Neutrophil (primary cell): ENCODE measurements around the gene MIB2.

Source experiments
- H3K27ac ChIP-seq: fragments of 200-600 bp; sonication (generic); 2 replicates; pipeline ENCODE4 v1.5.1; 2016; ENCODE audit warnings: mild to moderate bottlenecking, moderate library complexity
- H3K27me3 ChIP-seq: fragments of 200-600 bp; sonication (generic); 2 replicates; pipeline ENCODE4 v1.6.0; 2016; ENCODE audit warnings: mild to moderate bottlenecking
- H3K36me3 ChIP-seq: fragments of 200-600 bp; sonication (generic); 2 replicates; pipeline ENCODE4 v1.5.1; 2017
- H3K4me1 ChIP-seq, 2 experiments: fragments of 200-600 bp in 1 of 2; sonication (generic) in 1 of 2; 1 replicate in 1 of 2; 2 replicates in 1 of 2; pipeline versions ENCODE4 v1.5.1 to v1.6.1; 2013 to 2016; ENCODE audit warnings: low read depth in 1 of 2, low read length in 1 of 2, mild to moderate bottlenecking in 1 of 2, moderate library complexity in 1 of 2; ENCODE audit not compliant: control insufficient read depth in 1 of 2, insufficient read depth in 1 of 2
- H3K4me3 ChIP-seq, 2 experiments: fragments of 200-600 bp in 1 of 2; sonication (generic) in 1 of 2; 1 replicate in 1 of 2; 2 replicates in 1 of 2; pipeline ENCODE4 v1.5.1; 2013 to 2016; ENCODE audit warnings: low read depth in 1 of 2, low read length in 1 of 2, mild to moderate bottlenecking in 1 of 2, moderate library complexity in 1 of 2
- H3K9me3 ChIP-seq: fragments of 200-600 bp; sonication (generic); 2 replicates; pipeline ENCODE4 v1.5.1; 2016
- CTCF ChIP-seq: fragments of 200-600 bp; sonication (generic); IDR thresholded peaks from 2 replicates; pipeline ENCODE4 v1.5.1; 2016; ENCODE audit warnings: antibody characterized with exemption

MIB2 gene

DNA sequence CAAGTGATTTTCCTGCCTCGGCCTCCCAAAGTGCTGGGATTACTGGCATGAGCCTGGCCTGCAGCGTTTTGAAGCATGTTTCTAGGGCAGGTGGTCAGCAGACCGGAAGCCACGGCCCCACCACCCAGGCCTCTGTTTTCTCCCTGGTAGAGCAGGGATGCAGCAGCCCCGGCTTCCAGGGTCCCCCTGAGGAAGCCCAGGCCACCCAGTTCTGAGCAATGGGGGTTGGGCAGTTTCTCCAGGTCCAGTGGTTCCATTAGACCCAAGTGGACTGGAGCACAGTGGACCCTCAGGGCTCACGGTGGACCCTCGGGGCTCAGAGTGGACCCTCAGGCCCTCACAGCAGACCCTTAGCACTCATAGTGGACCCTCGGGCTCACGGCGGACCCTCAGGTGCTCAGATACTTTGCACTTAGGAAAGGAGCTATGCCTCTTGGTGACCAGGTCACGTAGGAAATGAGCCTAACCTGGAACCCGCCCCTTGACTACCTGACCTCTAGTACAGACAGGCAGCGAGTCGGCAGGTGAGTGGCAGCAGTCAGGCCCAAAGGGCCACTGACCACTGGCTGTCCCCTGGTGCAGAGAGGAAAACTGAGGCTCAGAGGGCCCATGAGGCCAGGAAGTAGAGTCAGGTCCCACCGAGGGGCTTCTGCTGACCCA is 10.8 kb upstream of the MIB2 start:
- no peak for TF ChIP-seq CTCF
- Histone ChIP-seq H3K4me1 (peaks cover 43 to 45% of the 10 kb centered on the region in 2 experiments), H3K36me3 (no peaks in the 10 kb centered on the region), H3K9me3 (no peaks in the 10 kb centered on the region), H3K27ac (peak overlapping the region; percentile 8), H3K27me3 (peaks cover 8% of the 10 kb centered on the region), H3K4me3 (no peak overlapping the region)

DNA sequence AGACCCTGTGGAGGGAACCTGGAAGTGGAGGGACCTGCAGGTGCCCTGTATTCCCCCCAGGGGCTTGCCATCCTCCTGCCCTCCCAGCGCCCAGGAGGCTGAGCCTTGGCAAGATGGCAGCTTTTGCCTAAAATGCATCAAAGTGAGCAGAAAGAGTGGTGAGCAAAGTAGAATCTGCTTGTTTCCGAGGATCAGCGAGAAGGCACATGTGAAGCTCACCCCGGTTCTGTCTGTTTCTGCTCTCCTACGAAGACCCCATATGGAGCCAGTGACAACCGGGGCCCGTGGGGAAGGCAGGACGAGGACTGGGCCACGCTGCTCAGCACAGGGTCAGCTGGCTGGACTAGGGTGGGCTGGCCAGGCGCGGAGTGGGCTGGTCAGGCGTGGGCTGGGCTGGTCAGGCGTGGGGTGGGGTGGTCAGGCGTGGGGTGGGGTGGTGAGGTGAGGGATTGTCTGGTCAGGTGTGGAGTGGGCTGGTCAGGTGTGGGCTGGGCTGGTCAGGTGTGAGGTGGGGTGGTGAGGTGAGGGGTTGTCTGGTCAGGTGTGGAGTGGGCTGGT is 10.2 kb upstream of the MIB2 start:
- H3K36me3 ChIP-seq = no peaks in the 10 kb centered on the region
- H3K27me3 ChIP-seq = peaks cover 7% of the 10 kb centered on the region
- no peaks in the 10 kb centered on the region for H3K9me3 ChIP-seq
- H3K4me3 ChIP-seq = no peak overlapping the region
- no peak for TF ChIP-seq CTCF
- peak overlapping the region; percentile 8 for H3K27ac ChIP-seq
- peaks cover 46 to 47% of the 10 kb centered on the region in 2 experiments for H3K4me1 ChIP-seq

- Histone ChIP-seq H3K4me1 (peaks cover 46 to 47% of the 10 kb centered on the region in 2 experiments), H3K27me3 (peaks cover 1% of the 10 kb centered on the region), H3K36me3 (no peaks in the 10 kb centered on the region), H3K4me3 (no peak overlapping the region), H3K9me3 (no peaks in the 10 kb centered on the region), H3K27ac (no peak overlapping the region)
- no peak for TF ChIP-seq CTCF
Observed at GRCh38 chr1:1605724-1606123, 9.6 kb upstream of the MIB2 start.

GRCh38 chr1:1606232-1606631 is 9.1 kb upstream of the MIB2 start:
- H3K4me3 ChIP-seq = peak overlapping the region in 1 of 2 experiments; percentile 44
- no peaks in the 10 kb centered on the region for H3K27me3 ChIP-seq
- no peaks in the 10 kb centered on the region for H3K36me3 ChIP-seq
- peak overlapping the region; percentile 98 for H3K27ac ChIP-seq
- peaks cover 41 to 43% of the 10 kb centered on the region in 2 experiments for H3K4me1 ChIP-seq
- no peak for TF ChIP-seq CTCF
- no peaks in the 10 kb centered on the region for H3K9me3 ChIP-seq

DNA sequence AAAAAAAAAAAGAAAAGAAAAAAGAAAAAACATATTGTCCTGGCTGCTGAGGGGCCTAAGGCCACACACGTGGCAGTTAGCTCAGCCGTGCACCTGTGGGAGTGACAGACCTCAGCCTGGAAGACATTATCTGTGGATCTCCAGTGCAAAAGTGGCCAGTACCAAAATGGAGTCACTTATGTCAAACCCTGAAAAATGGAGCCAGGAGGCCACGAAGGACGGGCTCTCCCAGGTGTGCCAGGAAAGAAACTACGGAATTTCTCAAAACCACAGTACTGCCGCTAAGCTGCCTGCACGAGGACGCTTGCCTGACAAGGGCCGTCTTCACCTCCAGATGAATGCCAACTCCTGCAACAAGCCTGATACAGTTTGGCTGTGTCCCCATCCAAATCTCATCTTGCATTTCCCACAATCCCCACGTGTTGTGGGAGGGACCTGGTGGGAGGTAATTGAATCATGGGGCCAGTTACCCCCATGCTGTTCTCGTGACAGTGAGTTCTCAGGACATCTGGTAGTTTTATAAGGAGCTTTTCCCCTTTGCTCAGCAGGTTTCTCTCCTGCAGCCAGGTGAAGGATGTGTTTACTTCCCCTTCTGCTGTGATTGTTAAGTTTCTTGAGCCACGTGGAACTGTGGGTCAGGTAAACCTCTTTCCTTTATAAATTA is 5.3 kb upstream of the MIB2 start:
- H3K4me1 ChIP-seq = peaks cover 42 to 43% of the 10 kb centered on the region in 2 experiments
- no peaks in the 10 kb centered on the region for H3K36me3 ChIP-seq
- H3K4me3 ChIP-seq = no peak overlapping the region

More for the DNA sequence above, 5.3 kb upstream of the MIB2 start:
- TF ChIP-seq CTCF = no peak
- Histone ChIP-seq H3K27ac (peak overlapping the region; percentile 68), H3K9me3 (no peaks in the 10 kb centered on the region), H3K27me3 (no peaks in the 10 kb centered on the region)
